K562 (cell line): ENCODE results near the gene DSC2. TPM values are rescaled to one million over a fixed set of nuclear protein-coding genes. Genes with fewer than 3 reads are reported as not detected.

Source experiments
- ELF2 ChIP-seq: fragments of 250-450 bp; sonication (Bioruptor Pico); IDR thresholded peaks from 2 replicates; pipeline ENCODE4 v1.5.0; 2021; ENCODE audit warnings: mild to moderate bottlenecking
- MAFK ChIP-seq: IDR thresholded peaks from 2 replicates; pipeline ENCODE4 v1.6.1; 2011; ENCODE audit warnings: low read length, improper control_type of control experiment
- MEF2A ChIP-seq: IDR thresholded peaks from 2 replicates; pipeline ENCODE4 v1.6.1; 2011; ENCODE audit warnings: low read depth, mild to moderate bottlenecking, low read length, moderate library complexity; ENCODE audit not compliant: control insufficient read depth
- NEUROD1 ChIP-seq: fragments of 150-350 bp; IDR thresholded peaks from 2 replicates; pipeline ENCODE4 v1.6.1; 2014; ENCODE audit warnings: borderline replicate concordance, low read length, low read depth; ENCODE audit not compliant: partially characterized antibody
- SRSF9 ChIP-seq: fragments of 200-400 bp; formaldehyde crosslinking; IDR thresholded peaks from 2 replicates; pipeline ENCODE4 v1.6.1; 2017; ENCODE audit warnings: low read depth, low read length, borderline replicate concordance
- ZNF766 ChIP-seq: fragments of 200-800 bp; sonication (Bioruptor generic); conservative IDR thresholded peaks from 2 replicates; pipeline ENCODE4 v1.6.1; 2016; ENCODE audit warnings: missing genetic modification characterization, missing compliant biosample characterization
- polyA plus RNA-seq, 8 experiments: library from polyadenylated mRNA; depleted of rRNA in 4 of 8; stranded (reverse) in 5 of 8; unstranded in 3 of 8; fragments of >200 nt; fragmentation: Nextera tagmentation in 2 of 8; fragmentation: Illumina TruSeq in 1 of 8; extraction: Ambion mirVana in 2 of 8; extraction: Trizol in 1 of 8; gene quantifications; 2 replicates each; pipeline versions ENCODE4 v1.2.1 to v1.2.3, GENCODE V29; 2011 to 2014; ENCODE audit warnings: inconsistent platforms in 1 of 8, missing spikeins in 1 of 8
- total RNA-seq, 7 experiments: library from RNA; depleted of rRNA in 6 of 7; stranded (reverse); fragments of >200 nt in 6 of 7; fragmentation: Illumina TruSeq in 2 of 7; extraction: Trizol in 2 of 7; gene quantifications; 2 replicates each; pipeline versions ENCODE4 v1.2.1 to v1.2.3, GENCODE V29; 2011 to 2021; ENCODE audit warnings: low replicate concordance in 1 of 7
- TF ChIP-seq, protein P1 (sequence below), 2 experiments: fragments of 450-650 bp; IDR thresholded peaks; 2 replicates each; pipeline ENCODE4 v1.6.1; 2016; ENCODE audit warnings: mild to moderate bottlenecking in 2 of 2, borderline replicate concordance in 1 of 2, low read depth in 1 of 2, moderate library complexity in 1 of 2
- TF ChIP-seq, protein P2 (sequence below), 2 experiments: fragments of 450-650 bp in 1 of 2; sonication (generic) in 1 of 2; formaldehyde crosslinking in 1 of 2; IDR thresholded peaks; 2 replicates each; pipeline versions ENCODE4 v1.7.1 to v1.9.0; 2016 to 2022; ENCODE audit warnings: inconsistent platforms in 1 of 2, mild to moderate bottlenecking in 1 of 2, missing genetic modification reagents in 1 of 2

DSC2 gene
- total and polyA plus RNA-seq, 9 of the 15 experiments (the other 6 are each of a cell fraction or from before 2014, with no cell fraction given) = 3.8 to 15.3 (median 6.4) TPM

DNA sequence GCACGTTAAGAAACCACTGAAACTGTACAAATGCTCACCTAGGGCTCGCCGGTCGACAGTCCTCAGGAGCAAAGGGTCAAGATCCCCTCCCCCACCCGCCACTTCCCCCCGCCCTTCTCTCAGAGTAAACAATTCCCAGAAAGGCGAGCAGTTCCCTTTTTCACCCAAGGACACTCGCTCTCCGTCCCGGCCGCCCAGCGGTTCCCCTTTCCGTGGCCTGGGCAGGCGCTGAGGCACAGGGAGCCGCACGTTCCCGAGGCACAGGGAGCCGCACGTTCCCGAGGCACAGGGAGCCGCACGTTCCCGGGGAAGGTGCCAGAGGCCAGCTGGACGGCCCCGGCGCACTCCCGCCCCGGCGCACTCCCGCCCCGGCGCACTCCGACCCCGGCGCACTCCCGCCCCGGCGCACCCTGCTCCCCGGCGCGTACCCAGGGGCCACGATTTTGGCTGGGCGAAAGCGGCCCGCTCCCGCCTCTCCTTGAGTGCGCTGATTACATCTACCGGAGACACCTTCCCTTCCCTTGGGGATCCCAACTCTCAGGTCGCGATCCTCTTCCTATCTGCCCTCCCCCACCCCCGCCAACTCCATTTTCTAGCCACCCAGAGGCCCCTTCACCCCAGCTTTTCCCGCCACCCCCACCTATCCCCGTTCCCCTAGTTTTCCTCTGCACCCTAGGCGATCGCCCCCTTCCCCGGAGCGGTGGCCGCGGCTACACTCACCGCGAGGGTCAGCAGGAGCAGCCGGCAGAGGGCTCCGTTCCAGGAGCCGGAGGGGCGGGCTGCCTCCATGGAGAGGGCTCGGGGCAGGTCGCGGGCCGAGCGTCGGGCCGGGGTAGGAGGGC, 817 bp downstream of the DSC2 start (continued):
- TF ChIP-seq, protein P1, sequence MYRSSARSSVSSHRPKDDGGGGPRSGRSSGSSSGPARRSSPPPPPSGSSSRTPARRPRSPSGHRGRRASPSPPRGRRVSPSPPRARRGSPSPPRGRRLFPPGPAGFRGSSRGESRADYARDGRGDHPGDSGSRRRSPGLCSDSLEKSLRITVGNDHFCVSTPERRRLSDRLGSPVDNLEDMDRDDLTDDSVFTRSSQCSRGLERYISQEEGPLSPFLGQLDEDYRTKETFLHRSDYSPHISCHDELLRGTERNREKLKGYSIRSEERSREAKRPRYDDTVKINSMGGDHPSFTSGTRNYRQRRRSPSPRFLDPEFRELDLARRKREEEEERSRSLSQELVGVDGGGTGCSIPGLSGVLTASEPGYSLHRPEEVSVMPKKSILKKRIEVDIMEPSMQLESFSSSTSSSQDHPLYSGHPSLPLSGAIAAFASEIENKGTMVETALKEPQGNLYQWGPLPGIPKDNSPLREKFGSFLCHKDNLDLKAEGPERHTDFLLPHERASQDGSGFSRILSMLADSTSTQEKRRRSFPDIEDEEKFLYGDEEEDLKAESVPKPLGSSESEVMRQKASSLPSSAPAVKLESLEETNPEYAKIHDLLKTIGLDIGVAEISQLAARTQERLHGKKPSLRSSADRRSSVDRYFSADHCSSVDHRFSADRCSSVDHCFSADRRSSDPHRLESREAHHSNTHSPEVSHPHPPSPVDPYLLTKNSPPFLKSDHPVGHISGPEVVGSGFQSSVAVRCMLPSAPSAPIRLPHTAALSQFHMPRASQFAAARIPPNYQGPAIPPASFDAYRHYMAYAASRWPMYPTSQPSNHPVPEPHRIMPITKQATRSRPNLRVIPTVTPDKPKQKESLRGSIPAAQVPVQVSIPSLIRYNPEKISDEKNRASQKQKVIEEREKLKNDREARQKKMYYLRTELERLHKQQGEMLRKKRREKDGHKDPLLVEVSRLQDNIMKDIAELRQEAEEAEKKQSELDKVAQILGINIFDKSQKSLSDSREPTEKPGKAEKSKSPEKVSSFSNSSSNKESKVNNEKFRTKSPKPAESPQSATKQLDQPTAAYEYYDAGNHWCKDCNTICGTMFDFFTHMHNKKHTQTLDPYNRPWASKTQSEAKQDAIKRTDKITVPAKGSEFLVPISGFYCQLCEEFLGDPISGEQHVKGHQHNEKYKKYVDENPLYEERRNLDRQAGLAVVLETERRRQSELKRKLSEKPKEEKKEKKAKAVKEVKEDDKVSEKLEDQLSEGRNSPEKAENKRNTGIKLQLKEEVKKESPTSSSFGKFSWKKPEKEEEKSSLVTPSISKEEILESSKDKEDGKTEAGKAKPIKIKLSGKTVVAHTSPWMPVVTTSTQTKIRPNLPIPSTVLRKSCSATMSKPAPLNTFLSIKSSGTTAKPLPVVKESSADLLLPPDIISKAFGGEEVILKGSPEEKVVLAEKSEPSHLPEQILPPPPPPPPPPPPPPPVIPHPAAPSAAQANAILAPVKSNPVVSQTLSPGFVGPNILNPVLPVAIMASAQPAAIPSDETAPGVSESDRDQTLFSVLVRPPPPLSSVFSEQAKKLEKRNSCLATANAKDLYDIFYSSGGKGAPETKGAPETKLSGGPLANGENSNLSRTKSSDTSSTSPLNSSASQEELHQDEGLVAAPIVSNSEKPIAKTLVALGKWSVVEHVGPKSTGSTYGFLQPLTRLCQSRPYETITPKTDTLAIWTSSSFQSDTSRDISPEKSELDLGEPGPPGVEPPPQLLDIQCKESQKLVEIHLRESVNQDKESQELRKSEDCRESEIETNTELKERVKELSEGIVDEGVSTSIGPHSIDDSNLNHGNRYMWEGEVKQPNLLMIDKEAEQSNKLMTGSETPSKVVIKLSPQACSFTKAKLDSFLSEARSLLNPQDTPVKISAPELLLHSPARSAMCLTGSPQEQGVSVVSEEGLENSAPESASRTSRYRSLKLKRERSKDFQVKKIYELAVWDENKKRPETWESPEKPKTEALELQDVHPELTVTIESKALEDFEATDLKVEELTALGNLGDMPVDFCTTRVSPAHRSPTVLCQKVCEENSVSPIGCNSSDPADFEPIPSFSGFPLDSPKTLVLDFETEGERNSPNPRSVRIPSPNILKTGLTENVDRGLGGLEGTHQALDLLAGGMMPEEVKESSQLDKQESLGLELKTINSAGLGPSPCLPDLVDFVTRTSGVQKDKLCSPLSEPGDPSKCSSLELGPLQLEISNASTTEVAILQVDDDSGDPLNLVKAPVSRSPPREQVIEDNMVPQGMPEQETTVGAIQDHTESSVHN (IDR thresholded peaks at IDR 0.05; ENCODE audit: borderline replicate concordance in 1 of 2, low read depth in 1 of 2) = no peak
- TF ChIP-seq MEF2A = no peak
- no peak for TF ChIP-seq ELF2 (CRISPR knock-in tag)
- TF ChIP-seq SRSF9 = no peak
- peak; percentile 41 for TF ChIP-seq NEUROD1
- TF ChIP-seq ZNF766 = peak; percentile 76
- no peak for TF ChIP-seq MAFK
- TF ChIP-seq, protein P2, sequence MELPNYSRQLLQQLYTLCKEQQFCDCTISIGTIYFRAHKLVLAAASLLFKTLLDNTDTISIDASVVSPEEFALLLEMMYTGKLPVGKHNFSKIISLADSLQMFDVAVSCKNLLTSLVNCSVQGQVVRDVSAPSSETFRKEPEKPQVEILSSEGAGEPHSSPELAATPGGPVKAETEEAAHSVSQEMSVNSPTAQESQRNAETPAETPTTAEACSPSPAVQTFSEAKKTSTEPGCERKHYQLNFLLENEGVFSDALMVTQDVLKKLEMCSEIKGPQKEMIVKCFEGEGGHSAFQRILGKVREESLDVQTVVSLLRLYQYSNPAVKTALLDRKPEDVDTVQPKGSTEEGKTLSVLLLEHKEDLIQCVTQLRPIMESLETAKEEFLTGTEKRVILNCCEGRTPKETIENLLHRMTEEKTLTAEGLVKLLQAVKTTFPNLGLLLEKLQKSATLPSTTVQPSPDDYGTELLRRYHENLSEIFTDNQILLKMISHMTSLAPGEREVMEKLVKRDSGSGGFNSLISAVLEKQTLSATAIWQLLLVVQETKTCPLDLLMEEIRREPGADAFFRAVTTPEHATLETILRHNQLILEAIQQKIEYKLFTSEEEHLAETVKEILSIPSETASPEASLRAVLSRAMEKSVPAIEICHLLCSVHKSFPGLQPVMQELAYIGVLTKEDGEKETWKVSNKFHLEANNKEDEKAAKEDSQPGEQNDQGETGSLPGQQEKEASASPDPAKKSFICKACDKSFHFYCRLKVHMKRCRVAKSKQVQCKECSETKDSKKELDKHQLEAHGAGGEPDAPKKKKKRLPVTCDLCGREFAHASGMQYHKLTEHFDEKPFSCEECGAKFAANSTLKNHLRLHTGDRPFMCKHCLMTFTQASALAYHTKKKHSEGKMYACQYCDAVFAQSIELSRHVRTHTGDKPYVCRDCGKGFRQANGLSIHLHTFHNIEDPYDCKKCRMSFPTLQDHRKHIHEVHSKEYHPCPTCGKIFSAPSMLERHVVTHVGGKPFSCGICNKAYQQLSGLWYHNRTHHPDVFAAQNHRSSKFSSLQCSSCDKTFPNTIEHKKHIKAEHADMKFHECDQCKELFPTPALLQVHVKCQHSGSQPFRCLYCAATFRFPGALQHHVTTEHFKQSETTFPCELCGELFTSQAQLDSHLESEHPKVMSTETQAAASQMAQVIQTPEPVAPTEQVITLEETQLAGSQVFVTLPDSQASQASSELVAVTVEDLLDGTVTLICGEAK (IDR thresholded peaks at IDR 0.05) = no peak
- TF ChIP-seq, protein P2 (CRISPR knock-in tag; IDR thresholded peaks at IDR 0.05) = no peak
